DND-41 (cell line): ENCODE results near the gene SPATA4.

Experiments used
- CTCF ChIP-seq: IDR thresholded peaks from 2 replicates; pipeline ENCODE4 v1.5.1; 2012; ENCODE audit warnings: borderline replicate concordance, low read length, moderate library complexity, mild to moderate bottlenecking; ENCODE audit not compliant: poor library complexity, severe bottlenecking; ENCODE audit errors: extremely low read depth
- EZH2 ChIP-seq: IDR thresholded peaks from 3 replicates; pipeline ENCODE4 v1.6.1; 2012; ENCODE audit warnings: borderline replicate concordance, low read depth, mild to moderate bottlenecking, moderate library complexity, low read length, inconsistent platforms; ENCODE audit not compliant: severe bottlenecking

- no peak for TF ChIP-seq CTCF
- TF ChIP-seq EZH2 = no peak
Observed at GRCh38 chr4:176186671-176187395, 8.6 kb downstream of the SPATA4 start.
